CD4-positive, alpha-beta memory T cell (primary cell): ENCODE results near the gene TOE1. TPM values are rescaled to one million over a fixed set of nuclear protein-coding genes. Genes with fewer than 3 reads are reported as not detected.

Experiments
- CTCF ChIA-PET: fragments of 350-600 bp; sonication (Branson Sonifier 250); formaldehyde crosslinking; loops from one replicate; lab custom pipeline; 2021; ENCODE audit warnings: inconsistent platforms; ENCODE audit not compliant: partially characterized antibody; lab: Charles Lee
- POLR2A ChIA-PET: fragments of 350-600 bp; sonication (Branson Sonifier 250); formaldehyde crosslinking; loops from one replicate; lab custom pipeline; 2021; ENCODE audit not compliant: partially characterized antibody; lab: Charles Lee
- DNase-seq, 5 donors: peaks; one replicate each; pipeline versions ENCODE4 v3.0.0 to v3.0.0-alpha.2; 2020 to 2022; ENCODE audit warnings: mixed read lengths in 1 of 5
- H3K27ac ChIP-seq: one replicate; pipeline ENCODE4 v1.7.0; 2013; ENCODE audit warnings: low read depth, low read length
- H3K27me3 ChIP-seq: 2 replicates; pipeline ENCODE4 v1.7.0; 2013; ENCODE audit warnings: mild to moderate bottlenecking, low read length, moderate library complexity; ENCODE audit not compliant: insufficient read depth
- H3K36me3 ChIP-seq: 2 replicates; pipeline ENCODE4 v1.7.0; 2013; ENCODE audit warnings: mild to moderate bottlenecking, low read length, moderate library complexity; ENCODE audit not compliant: insufficient read depth
- H3K4me1 ChIP-seq: 2 replicates; pipeline ENCODE4 v1.7.0; 2013; ENCODE audit warnings: mild to moderate bottlenecking, low read length, moderate library complexity; ENCODE audit not compliant: insufficient read depth
- H3K4me3 ChIP-seq, 2 donors: one replicate each; pipeline ENCODE4 v1.7.0; 2013; ENCODE audit warnings: low read length in 2 of 2, mild to moderate bottlenecking in 1 of 2
- H3K9me3 ChIP-seq, 2 donors: one replicate each; pipeline ENCODE4 v1.7.0; 2013; ENCODE audit warnings: low read length in 2 of 2, control low read depth in 1 of 2; ENCODE audit not compliant: control insufficient read depth in 1 of 2
- H3K27ac Mint-ChIP-seq, 7 donors: one replicate each; pipeline ENCODE4 v1.8.0; 2020 to 2021; ENCODE audit warnings: mixed read lengths in 7 of 7, mild to moderate bottlenecking in 6 of 7, inconsistent platforms in 3 of 7, moderate library complexity in 3 of 7
- H3K27me3 Mint-ChIP-seq, 2 donors: one replicate each; pipeline ENCODE4 v1.8.0; 2020 to 2021; ENCODE audit warnings: mixed read lengths in 2 of 2
- H3K36me3 Mint-ChIP-seq, 2 donors: one replicate each; pipeline ENCODE4 v1.8.0; 2020 to 2021; ENCODE audit warnings: mixed read lengths in 2 of 2, inconsistent platforms in 1 of 2, mild to moderate bottlenecking in 1 of 2
- H3K4me1 Mint-ChIP-seq, 4 donors: one replicate each; pipeline ENCODE4 v1.8.0; 2020 to 2021; ENCODE audit warnings: mixed read lengths in 4 of 4, mild to moderate bottlenecking in 1 of 4
- H3K4me3 Mint-ChIP-seq, 8 donors: one replicate each; pipeline ENCODE4 v1.8.0; 2020 to 2021; ENCODE audit warnings: mixed read lengths in 8 of 8, mild to moderate bottlenecking in 7 of 8, moderate library complexity in 6 of 8, inconsistent platforms in 3 of 8
- H3K9me3 Mint-ChIP-seq, 8 donors: one replicate each; pipeline ENCODE4 v1.8.0; 2020 to 2021; ENCODE audit warnings: mixed read lengths in 8 of 8, mild to moderate bottlenecking in 5 of 8, inconsistent platforms in 3 of 8, moderate library complexity in 1 of 8
- intact Hi-C: fragments of 100-400 bp; cut with micrococcal nuclease; formaldehyde crosslinking; loops from one replicate; pipeline ENCODE4 v1.15.1; 2023
- polyA plus RNA-seq, 2 donors: library from polyadenylated mRNA; unstranded; fragments of 300-500 nt; fragmentation: Illumina TruSeq; gene quantifications; one replicate each; pipeline ENCODE4 v1.2.3, GENCODE V29; 2021
- total RNA-seq, 2 experiments: library from RNA; stranded (reverse); gene quantifications; one replicate each; pipeline ENCODE4 v1.2.3, GENCODE V29; 2021

The TOE1 gene
- total and polyA plus RNA-seq, 4 experiments from 2014 or later = 6.1 to 18.9 (median 15.8) TPM

GRCh38 chr1:45332346-45332720 is 7.6 kb upstream of the TOE1 start:
- peaks cover 10 to 35% (median 20%) of the 10 kb centered on the region in 4 donors for H3K4me1 Mint-ChIP-seq
- no peak overlapping the region for H3K4me3 ChIP-seq
- H3K9me3 ChIP-seq = no peaks in the 10 kb centered on the region
- H3K4me1 ChIP-seq = peaks cover 6% of the 10 kb centered on the region
- no peak overlapping the region for H3K27ac Mint-ChIP-seq
- peaks cover 16% of the 10 kb centered on the region for H3K36me3 ChIP-seq
- no peaks in the 10 kb centered on the region for H3K27me3 ChIP-seq
- POLR2A ChIA-PET = no interaction called here
- H3K36me3 Mint-ChIP-seq = peaks cover 10 to 42% of the 10 kb centered on the region in 2 donors
- no peak overlapping the region for H3K4me3 Mint-ChIP-seq
- no peak for DNase-seq
- H3K27ac ChIP-seq = no peak overlapping the region
- CTCF ChIA-PET = interaction anchor here (1.4 kb wide), 1 partner anchor 29 kb away, joined by 4 read pairs; no protein-coding TSS in a partner anchor
- intact Hi-C loops = no loop called here
- H3K9me3 Mint-ChIP-seq = peaks cover 0 to 2% (median 0%) of the 10 kb centered on the region in 8 donors
- no peaks in the 10 kb centered on the region for H3K27me3 Mint-ChIP-seq

- peak overlapping the region in 4 of 7 donors; percentile 8 to 89 (median 46) for H3K27ac Mint-ChIP-seq
- no peak overlapping the region for H3K4me3 ChIP-seq
- ChIA-PET CTCF (interaction anchor here (1.1 kb wide), 1 partner anchor 35 kb away, joined by 5 read pairs; no protein-coding TSS in a partner anchor), POLR2A (interaction anchor here (1.0 kb wide), 1 partner anchor 29 kb away, joined by 3 read pairs; no protein-coding TSS in a partner anchor)
- no peaks in the 10 kb centered on the region for H3K27me3 Mint-ChIP-seq
- H3K4me1 Mint-ChIP-seq = peaks cover 22 to 47% (median 35%) of the 10 kb centered on the region in 4 donors
- no peak for DNase-seq
- H3K36me3 ChIP-seq = peaks cover 16% of the 10 kb centered on the region
- H3K4me1 ChIP-seq = peaks cover 17% of the 10 kb centered on the region
- no peak overlapping the region for H3K27ac ChIP-seq
- H3K36me3 Mint-ChIP-seq = peaks cover 7 to 41% of the 10 kb centered on the region in 2 donors
- intact Hi-C loops = no loop called here
- H3K27me3 ChIP-seq = no peaks in the 10 kb centered on the region
- H3K9me3 ChIP-seq = no peaks in the 10 kb centered on the region
- peaks cover 0 to 2% (median 0%) of the 10 kb centered on the region in 8 donors for H3K9me3 Mint-ChIP-seq
- H3K4me3 Mint-ChIP-seq = peak overlapping the region in 1 of 8 donors; percentile 20
Observed at GRCh38 chr1:45334308-45335245, 5.4 kb upstream of the TOE1 start.

- peak overlapping the region in 1 of 7 donors; percentile 2 for H3K27ac Mint-ChIP-seq
- CTCF ChIA-PET = interaction anchor here (2.9 kb wide), 1 partner anchor 32 kb away, joined by 8 read pairs; no protein-coding TSS in a partner anchor
Observed at GRCh38 chr1:45335855-45336324, 4.1 kb upstream of the TOE1 start.

GRCh38 chr1:45337630-45338325 is 2.2 kb upstream of the TOE1 start:
- H3K4me1 Mint-ChIP-seq = peaks cover 38 to 78% (median 58%) of the 10 kb centered on the region in 4 donors
- Histone ChIP-seq H3K27me3 (no peaks in the 10 kb centered on the region), H3K27ac (no peak overlapping the region), H3K9me3 (no peaks in the 10 kb centered on the region), H3K4me3 (no peak overlapping the region), H3K36me3 (peaks cover 16% of the 10 kb centered on the region), H3K4me1 (peaks cover 42% of the 10 kb centered on the region)
- peak overlapping the region in 7 of 8 donors; percentile 12 to 99 (median 57) for H3K4me3 Mint-ChIP-seq
- no peak for DNase-seq
- peaks cover 17 to 43% of the 10 kb centered on the region in 2 donors for H3K36me3 Mint-ChIP-seq
- H3K27me3 Mint-ChIP-seq = no peaks in the 10 kb centered on the region
- POLR2A ChIA-PET = interaction anchor here (0.8 to 3.9 kb wide), 6 partner anchors 10 to 327 kb away, joined by 3 to 130 read pairs (median 16); partner anchors contain the start of genes HECTD3, HPDL and NASP
- CTCF ChIA-PET = interaction anchor here (2.9 to 4.9 kb wide), 2 partner anchors 34 to 155 kb away, joined by 8 to 66 read pairs; partner anchors contain the start of gene TESK2
- intact Hi-C loops = no loop called here
- H3K27ac Mint-ChIP-seq = peak overlapping the region in 4 of 7 donors; percentile 38 to 99 (median 72)
- H3K9me3 Mint-ChIP-seq = peaks cover 0 to 2% (median 0%) of the 10 kb centered on the region in 8 donors

More at GRCh38 chr1:45335855-45336324, 4.1 kb upstream of the TOE1 start:
- no peaks in the 10 kb centered on the region for H3K27me3 Mint-ChIP-seq
- H3K4me3 Mint-ChIP-seq = no peak overlapping the region
- Histone ChIP-seq H3K27ac (no peak overlapping the region), H3K4me1 (peaks cover 23% of the 10 kb centered on the region), H3K27me3 (no peaks in the 10 kb centered on the region), H3K4me3 (no peak overlapping the region), H3K36me3 (peaks cover 16% of the 10 kb centered on the region), H3K9me3 (no peaks in the 10 kb centered on the region)
- H3K4me1 Mint-ChIP-seq = peaks cover 25 to 59% (median 44%) of the 10 kb centered on the region in 4 donors
- POLR2A ChIA-PET = no interaction called here
- peaks cover 6 to 40% of the 10 kb centered on the region in 2 donors for H3K36me3 Mint-ChIP-seq
- no peak for DNase-seq
- H3K9me3 Mint-ChIP-seq = peaks cover 0 to 2% (median 0%) of the 10 kb centered on the region in 8 donors
- intact Hi-C loops = no loop called here

GRCh38 chr1:45340816-45341466 is 971 bp downstream of the TOE1 start:
- no peaks in the 10 kb centered on the region for H3K27me3 ChIP-seq
- Mint-ChIP-seq H3K27ac (peak overlapping the region; percentile 96 to 100 (median 99)), H3K27me3 (no peaks in the 10 kb centered on the region), H3K4me1 (peaks cover 27 to 69% (median 46%) of the 10 kb centered on the region in 4 donors), H3K36me3 (peaks cover 26 to 53% of the 10 kb centered on the region in 2 donors), H3K9me3 (peaks cover 0 to 1% (median 0%) of the 10 kb centered on the region in 8 donors), H3K4me3 (peak overlapping the region; percentile 98 to 100 (median 100))
- peak in 2 of 5 donors; percentile 17 to 55 for DNase-seq
- peaks cover 46% of the 10 kb centered on the region for H3K4me1 ChIP-seq
- H3K36me3 ChIP-seq = peaks cover 37% of the 10 kb centered on the region
- ChIA-PET CTCF (interaction anchor here (0.8 to 4.9 kb wide), 15 partner anchors 8 to 610 kb away, joined by 3 to 66 read pairs (median 7); partner anchors contain the start of genes CCDC163, HECTD3, MMACHC and RNU5D-1), POLR2A (interaction anchor here (0.7 to 3.9 kb wide), 37 partner anchors 7 to 826 kb away, joined by 3 to 130 read pairs (median 8); partner anchors contain the start of genes AKR1A1, ARMH1, BTBD19 and CCDC163)
- H3K27ac ChIP-seq = peak overlapping the region; percentile 93
- peak overlapping the region; percentile 84 to 91 for H3K4me3 ChIP-seq
- no peaks in the 10 kb centered on the region for H3K9me3 ChIP-seq
- intact Hi-C loops = loop anchor here (1.0 to 2.0 kb wide), 8 partner anchors 38 to 710 kb away; partner anchors contain the start of genes CCDC163, KIF2C, MMACHC and TESK2

GRCh38 chr1:45344499-45344898 is 4.5 kb downstream of the TOE1 start:
- H3K9me3 Mint-ChIP-seq = no peaks in the 10 kb centered on the region
- H3K4me1 Mint-ChIP-seq = peaks cover 17 to 43% (median 25%) of the 10 kb centered on the region in 4 donors
- H3K4me3 Mint-ChIP-seq = no peak overlapping the region
- H3K36me3 Mint-ChIP-seq = peaks cover 26 to 61% of the 10 kb centered on the region in 2 donors
- peak overlapping the region in 1 of 7 donors; percentile 71 for H3K27ac Mint-ChIP-seq
- Histone ChIP-seq H3K36me3 (peaks cover 37% of the 10 kb centered on the region), H3K4me3 (no peak overlapping the region), H3K9me3 (no peaks in the 10 kb centered on the region), H3K27ac (no peak overlapping the region), H3K27me3 (no peaks in the 10 kb centered on the region), H3K4me1 (peaks cover 29% of the 10 kb centered on the region)
- ChIA-PET POLR2A (no interaction called here), CTCF (interaction anchor here (1.5 kb wide), 1 partner anchor 147 kb away, joined by 4 read pairs; no protein-coding TSS in a partner anchor)
- no peak for DNase-seq
- intact Hi-C loops = no loop called here
- no peaks in the 10 kb centered on the region for H3K27me3 Mint-ChIP-seq
